GM23338 (cell line): Measurements from ENCODE around the gene GDI2. TPM values are rescaled to one million over a fixed set of nuclear protein-coding genes. Genes with fewer than 3 reads are reported as not detected.

ENCODE experiments used
- ATAC-seq: fragments of 200-7000 bp; cut with Tn5 transposase; 3 replicates; pipeline ENCODE4 v1.9.1; 2020
- DNase-seq: peaks from one replicate; pipeline ENCODE4 v3.0.0-alpha.2; 2015; ENCODE audit warnings: low spot score
- H2AFZ ChIP-seq: fragments of 200-600 bp; sonication (generic); 2 replicates; pipeline ENCODE4 v1.8.0; 2016; ENCODE audit warnings: antibody characterized with exemption, mild to moderate bottlenecking, moderate library complexity
- H3F3A ChIP-seq: fragments of 200-600 bp; sonication (generic); replicated peaks from 2 replicates; pipeline ENCODE4 v1.8.0; 2017; ENCODE audit warnings: antibody characterized with exemption, mixed run types, low read depth
- H3K27ac ChIP-seq: fragments of 200-600 bp; sonication (generic); 2 replicates; pipeline ENCODE4 v1.6.1; 2016; ENCODE audit warnings: low read depth
- H3K27me3 ChIP-seq: fragments of 200-600 bp; sonication (generic); 2 replicates; pipeline ENCODE4 v1.8.0; 2016; ENCODE audit warnings: mild to moderate bottlenecking, mixed run types, moderate library complexity; ENCODE audit not compliant: insufficient read depth
- H3K36me3 ChIP-seq: fragments of 200-600 bp; sonication (generic); 2 replicates; pipeline ENCODE4 v1.8.0; 2016; ENCODE audit warnings: mild to moderate bottlenecking; ENCODE audit not compliant: insufficient read depth
- H3K4me1 ChIP-seq: fragments of 200-600 bp; sonication (generic); 2 replicates; pipeline ENCODE4 v1.8.0; 2016; ENCODE audit warnings: mild to moderate bottlenecking, moderate library complexity; ENCODE audit not compliant: insufficient read depth
- H3K4me2 ChIP-seq: fragments of 200-600 bp; sonication (generic); 2 replicates; pipeline ENCODE4 v1.7.1; 2017; ENCODE audit warnings: mixed run types
- H3K4me3 ChIP-seq: fragments of 200-600 bp; sonication (generic); 2 replicates; pipeline ENCODE4 v1.6.1; 2016; ENCODE audit warnings: mixed run types
- H3K79me2 ChIP-seq: fragments of 200-600 bp; sonication (generic); replicated peaks from 2 replicates; pipeline ENCODE4 v1.8.0; 2017; ENCODE audit warnings: mild to moderate bottlenecking; ENCODE audit not compliant: insufficient read depth
- H3K9me2 ChIP-seq: fragments of 200-600 bp; sonication (generic); 2 replicates; pipeline ENCODE4 v1.8.0; 2017; ENCODE audit not compliant: insufficient read depth
- H4K20me1 ChIP-seq: fragments of 200-600 bp; sonication (generic); replicated peaks from 2 replicates; pipeline ENCODE4 v1.8.0; 2017; ENCODE audit warnings: mild to moderate bottlenecking; ENCODE audit not compliant: insufficient read depth
- H3K27ac Mint-ChIP-seq: 2 replicates; pipeline ENCODE4 v1.8.0; 2020; ENCODE audit warnings: inconsistent platforms, mild to moderate bottlenecking, moderate library complexity, mixed read lengths
- H3K27me3 Mint-ChIP-seq: 3 replicates; pipeline ENCODE4 v1.8.0; 2022; ENCODE audit warnings: low read depth, mild to moderate bottlenecking, moderate library complexity, mixed read lengths, inconsistent platforms; ENCODE audit not compliant: insufficient read depth, poor library complexity
- H3K36me3 Mint-ChIP-seq: 3 replicates; pipeline ENCODE4 v1.8.0; 2021; ENCODE audit warnings: low read depth, mild to moderate bottlenecking, inconsistent platforms, moderate library complexity, mixed read lengths
- H3K4me1 Mint-ChIP-seq: 3 replicates; pipeline ENCODE4 v1.8.0; 2020; ENCODE audit warnings: mild to moderate bottlenecking, inconsistent platforms, mixed read lengths
- H3K4me3 Mint-ChIP-seq: 3 replicates; pipeline ENCODE4 v1.8.0; 2021; ENCODE audit warnings: moderate library complexity, mild to moderate bottlenecking, inconsistent platforms, mixed read lengths
- H3K9me3 Mint-ChIP-seq: 3 replicates; pipeline ENCODE4 v1.8.0; 2020; ENCODE audit warnings: moderate library complexity, mild to moderate bottlenecking, inconsistent platforms, mixed read lengths
- CREB1 ChIP-seq: fragments of 250-450 bp; sonication (Bioruptor Pico); IDR thresholded peaks from 2 replicates; pipeline ENCODE4 v1.5.0; 2020; ENCODE audit warnings: low read depth, mild to moderate bottlenecking, moderate library complexity
- CTCF ChIP-seq, 2 experiments: fragments of 200-600 bp in 1 of 2; sonication (generic) in 1 of 2; conservative IDR thresholded peaks; 2 replicates each; pipeline versions ENCODE4 v1.5.1 to v1.6.1; 2016 to 2017; ENCODE audit warnings: antibody characterized with exemption in 2 of 2, low read depth in 2 of 2, mild to moderate bottlenecking in 2 of 2, moderate library complexity in 1 of 2
- JUNB ChIP-seq: IDR thresholded peaks from one replicate; pipeline ENCODE4 v1.6.1; 2016; ENCODE audit warnings: antibody characterized with exemption; ENCODE audit not compliant: unreplicated experiment
- ZNF114 ChIP-seq: fragments of 250-450 bp; sonication (Bioruptor Pico); IDR thresholded peaks from 2 replicates; pipeline ENCODE4 v1.5.0; 2020; ENCODE audit warnings: mild to moderate bottlenecking, moderate library complexity
- ZNF462 ChIP-seq: fragments of 250-450 bp; sonication (Bioruptor Pico); IDR thresholded peaks from 2 replicates; pipeline ENCODE4 v1.5.0; 2020; ENCODE audit warnings: mild to moderate bottlenecking, moderate library complexity
- polyA plus RNA-seq: library from polyadenylated mRNA; unstranded; fragments of >200 nt; fragmentation: Nextera tagmentation; extraction: Ambion mirVana; gene quantifications from 2 replicates; pipeline ENCODE4 v1.2.1, GENCODE V29; 2016
- total RNA-seq: library from RNA; depleted of rRNA; stranded (reverse); fragments of >200 nt; shearing (Covaris generic); gene quantifications from 2 replicates; pipeline ENCODE4 v1.2.3, GENCODE V29; 2014

Gene GDI2
- total and polyA plus RNA-seq, 2 experiments from 2014 or later = 269 to 505 TPM

GRCh38 chr10:5776881-5777197 lies 36.4 kb downstream of the GDI2 start (continued):
- TF ChIP-seq ZNF462 (CRISPR knock-in tag) (no peak), ZNF114 (no peak), CREB1 (CRISPR knock-in tag) (no peak)

GRCh38 chr10:5776136-5776880 lies 36.9 kb downstream of the GDI2 start:
- no peak for TF ChIP-seq JUNB
- peak; percentile 56 to 60 for TF ChIP-seq CTCF (conservative IDR thresholded peaks at IDR 0.05; ENCODE audit: low read depth in 2 of 2)
- Mint-ChIP-seq H3K4me1 (peaks cover 11% of the 10 kb centered on the region), H3K27ac (0 out of 2 replicates have a peak overlapping the region, but pooled peaks have one; percentile 2), H3K4me3 (no peak overlapping the region), H3K9me3 (no peaks in the 10 kb centered on the region; the same call in 2 of the 3 replicates), H3K27me3 (peaks cover 2% of the 10 kb centered on the region), H3K36me3 (peaks cover 78% of the 10 kb centered on the region)
- Histone ChIP-seq H3F3A (no peaks in the 10 kb centered on the region), H3K79me2 (peaks cover 100% of the 10 kb centered on the region), H3K27ac (peak overlapping the region; percentile 66), H3K9me2 (no peaks in the 10 kb centered on the region), H3K4me3 (no peak overlapping the region), H3K4me1 (peaks cover 3% of the 10 kb centered on the region; the same call in 1 of the 2 replicates), H3K36me3 (peaks cover 29% of the 10 kb centered on the region; the same call in 1 of the 2 replicates), H3K4me2 (no peak overlapping the region), H4K20me1 (peaks cover 83% of the 10 kb centered on the region), H3K27me3 (no peaks in the 10 kb centered on the region), H2AFZ (no peak overlapping the region)
- ATAC-seq (peak; percentile 88), DNase-seq (peak; percentile 70)
